Measurements from ENCODE around the gene SEC14L5.

- TF ChIP-seq, protein P1, sequence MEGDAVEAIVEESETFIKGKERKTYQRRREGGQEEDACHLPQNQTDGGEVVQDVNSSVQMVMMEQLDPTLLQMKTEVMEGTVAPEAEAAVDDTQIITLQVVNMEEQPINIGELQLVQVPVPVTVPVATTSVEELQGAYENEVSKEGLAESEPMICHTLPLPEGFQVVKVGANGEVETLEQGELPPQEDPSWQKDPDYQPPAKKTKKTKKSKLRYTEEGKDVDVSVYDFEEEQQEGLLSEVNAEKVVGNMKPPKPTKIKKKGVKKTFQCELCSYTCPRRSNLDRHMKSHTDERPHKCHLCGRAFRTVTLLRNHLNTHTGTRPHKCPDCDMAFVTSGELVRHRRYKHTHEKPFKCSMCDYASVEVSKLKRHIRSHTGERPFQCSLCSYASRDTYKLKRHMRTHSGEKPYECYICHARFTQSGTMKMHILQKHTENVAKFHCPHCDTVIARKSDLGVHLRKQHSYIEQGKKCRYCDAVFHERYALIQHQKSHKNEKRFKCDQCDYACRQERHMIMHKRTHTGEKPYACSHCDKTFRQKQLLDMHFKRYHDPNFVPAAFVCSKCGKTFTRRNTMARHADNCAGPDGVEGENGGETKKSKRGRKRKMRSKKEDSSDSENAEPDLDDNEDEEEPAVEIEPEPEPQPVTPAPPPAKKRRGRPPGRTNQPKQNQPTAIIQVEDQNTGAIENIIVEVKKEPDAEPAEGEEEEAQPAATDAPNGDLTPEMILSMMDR (conservative IDR thresholded peaks at IDR 0.05), result no peak
- TF ChIP-seq ZFX (IDR thresholded peaks at IDR 0.05), result no peak
These were observed 49.1 kb downstream of the SEC14L5 start for GRCh38 chr16:5007256-5007655.
